ENCODE results near the gene HNRNPUL1.
"Not testable (repeated sequence)": the region's sequence is repeated elsewhere in the genome, so short reads cannot be mapped to it uniquely, and the experiment has no call there.

GRCh38 chr19:41289814-41290213 lies 25.6 kb downstream of the HNRNPUL1 start:
- not testable (repeated sequence) for TF ChIP-seq POLR2A (IDR thresholded peaks at IDR 0.05; ENCODE audit: low read depth)
- TF ChIP-seq, protein P1, sequence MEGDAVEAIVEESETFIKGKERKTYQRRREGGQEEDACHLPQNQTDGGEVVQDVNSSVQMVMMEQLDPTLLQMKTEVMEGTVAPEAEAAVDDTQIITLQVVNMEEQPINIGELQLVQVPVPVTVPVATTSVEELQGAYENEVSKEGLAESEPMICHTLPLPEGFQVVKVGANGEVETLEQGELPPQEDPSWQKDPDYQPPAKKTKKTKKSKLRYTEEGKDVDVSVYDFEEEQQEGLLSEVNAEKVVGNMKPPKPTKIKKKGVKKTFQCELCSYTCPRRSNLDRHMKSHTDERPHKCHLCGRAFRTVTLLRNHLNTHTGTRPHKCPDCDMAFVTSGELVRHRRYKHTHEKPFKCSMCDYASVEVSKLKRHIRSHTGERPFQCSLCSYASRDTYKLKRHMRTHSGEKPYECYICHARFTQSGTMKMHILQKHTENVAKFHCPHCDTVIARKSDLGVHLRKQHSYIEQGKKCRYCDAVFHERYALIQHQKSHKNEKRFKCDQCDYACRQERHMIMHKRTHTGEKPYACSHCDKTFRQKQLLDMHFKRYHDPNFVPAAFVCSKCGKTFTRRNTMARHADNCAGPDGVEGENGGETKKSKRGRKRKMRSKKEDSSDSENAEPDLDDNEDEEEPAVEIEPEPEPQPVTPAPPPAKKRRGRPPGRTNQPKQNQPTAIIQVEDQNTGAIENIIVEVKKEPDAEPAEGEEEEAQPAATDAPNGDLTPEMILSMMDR (IDR thresholded peaks at IDR 0.05): not testable (repeated sequence)
